ENCODE results near the gene APH1B.

- no peak for TF ChIP-seq CTCF (IDR thresholded peaks at IDR 0.05; ENCODE audit: low read depth, low read length, missing input control)
- no peak for TF ChIP-seq GABPA (IDR thresholded peaks at IDR 0.05 in 1 of 2, conservative IDR thresholded peaks at IDR 0.05 in 1 of 2)
Observed at GRCh38 chr15:63234451-63234870, 42.9 kb upstream of the APH1B start.
